SHP77 treated with DMSO at 0.1 percent for 48 hours (cell line): ENCODE data around the gene CC2D1A.
"Not testable (repeated sequence)": the region's sequence is repeated elsewhere in the genome, so short reads cannot be mapped to it uniquely, and the experiment has no call there.

Experiments used
- DNase-seq: peaks from one replicate; lab custom pipeline; 2025; lab: John Stamatoyannopoulos, UW

CC2D1A gene

GRCh38 chr19:13908674-13909073, 2.7 kb downstream of the CC2D1A start:
- no peak for DNase-seq

GRCh38 chr19:13909430-13909829, 3.4 kb downstream of the CC2D1A start:
- DNase-seq = no peak

GRCh38 chr19:13913352-13913751, 7.4 kb downstream of the CC2D1A start:
- no peak for DNase-seq

- DNase-seq = no peak
These were observed 8.8 kb downstream of the CC2D1A start for GRCh38 chr19:13914777-13915176.

- DNase-seq = no peak
These were observed 11.9 kb downstream of the CC2D1A start for GRCh38 chr19:13917888-13918406.

- no peak for DNase-seq
These were observed 12.9 kb downstream of the CC2D1A start for GRCh38 chr19:13918726-13919411.

DNA sequence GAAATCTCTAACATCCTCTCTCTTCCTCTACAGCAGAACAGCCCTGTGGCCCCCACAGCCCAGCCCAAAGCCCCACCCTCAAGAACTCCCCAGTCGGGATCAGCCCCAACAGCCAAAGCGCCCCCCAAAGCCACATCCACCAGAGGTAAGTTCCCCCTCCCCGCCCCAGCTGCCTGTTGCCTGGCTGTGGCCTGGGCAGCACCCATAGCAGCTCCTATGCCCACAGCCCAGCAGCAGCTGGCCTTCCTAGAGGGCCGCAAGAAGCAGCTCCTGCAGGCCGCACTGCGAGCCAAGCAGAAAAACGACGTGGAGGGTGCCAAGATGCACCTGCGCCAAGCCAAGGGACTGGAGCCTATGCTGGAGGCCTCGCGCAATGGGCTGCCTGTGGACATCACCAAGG, 14.5 kb downstream of the CC2D1A start:
- no peak for DNase-seq

- DNase-seq = peak; percentile 4
These were observed 15.1 kb downstream of the CC2D1A start for GRCh38 chr19:13920940-13921747.

DNA sequence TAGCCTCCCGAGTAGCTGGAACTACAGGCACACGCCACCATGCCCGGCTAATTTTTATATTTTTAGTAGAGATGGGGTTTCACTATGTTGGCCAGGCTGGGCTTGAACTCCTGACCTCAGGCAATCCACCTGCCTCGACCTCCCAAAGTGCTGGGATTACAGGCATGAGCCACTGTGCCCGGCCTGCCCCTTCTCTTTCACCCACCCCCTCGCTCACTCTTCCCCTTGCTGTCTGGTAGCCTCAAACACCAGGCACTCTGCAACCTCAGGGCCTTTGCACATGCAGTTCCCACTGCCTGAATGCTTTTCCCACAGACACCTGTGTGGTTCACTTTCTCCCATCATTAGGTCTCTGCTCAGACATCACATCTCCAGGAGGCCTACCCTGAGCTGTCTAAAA, 16.1 kb downstream of the CC2D1A start:
- not testable (repeated sequence) for DNase-seq

DNA sequence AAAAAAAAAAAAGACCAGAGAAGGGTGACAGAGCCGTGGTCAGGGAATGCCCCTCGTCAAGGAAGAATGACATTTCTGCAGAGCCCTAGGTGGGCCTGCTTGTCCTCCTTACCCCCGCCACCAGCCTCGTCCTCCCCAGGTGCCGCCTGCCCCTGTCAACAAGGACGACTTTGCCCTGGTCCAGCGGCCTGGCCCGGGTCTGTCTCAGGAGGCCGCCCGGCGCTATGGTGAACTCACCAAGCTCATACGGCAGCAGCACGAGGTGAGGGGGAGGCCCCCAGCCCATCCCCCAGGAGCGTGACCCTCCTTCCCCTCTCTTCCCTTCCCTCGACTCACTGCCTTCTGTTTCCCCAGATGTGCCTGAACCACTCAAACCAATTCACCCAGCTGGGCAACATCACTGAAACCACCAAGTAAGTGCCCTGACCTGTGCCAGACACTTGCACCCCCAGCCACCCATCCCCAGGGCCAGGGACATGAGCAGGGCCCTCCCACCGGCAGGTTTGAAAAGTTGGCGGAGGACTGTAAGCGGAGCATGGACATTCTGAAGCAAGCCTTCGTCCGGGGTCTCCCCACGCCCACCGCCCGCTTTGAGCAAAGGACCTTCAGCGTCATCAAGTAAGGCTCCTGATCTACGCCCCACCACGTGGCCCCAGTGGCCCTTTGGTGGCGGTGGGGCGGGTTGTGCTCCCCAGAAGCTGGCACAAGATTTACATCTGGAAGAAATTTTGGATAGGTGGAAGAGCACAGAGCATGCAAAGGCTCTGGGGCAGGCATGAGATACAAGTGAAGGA, 17.4 kb downstream of the CC2D1A start:
- DNase-seq = no peak

GRCh38 chr19:13926010-13926409, 20.0 kb downstream of the CC2D1A start:
- no peak for DNase-seq

- no peak for DNase-seq
These were observed 20.7 kb downstream of the CC2D1A start for GRCh38 chr19:13926715-13927114.

DNA sequence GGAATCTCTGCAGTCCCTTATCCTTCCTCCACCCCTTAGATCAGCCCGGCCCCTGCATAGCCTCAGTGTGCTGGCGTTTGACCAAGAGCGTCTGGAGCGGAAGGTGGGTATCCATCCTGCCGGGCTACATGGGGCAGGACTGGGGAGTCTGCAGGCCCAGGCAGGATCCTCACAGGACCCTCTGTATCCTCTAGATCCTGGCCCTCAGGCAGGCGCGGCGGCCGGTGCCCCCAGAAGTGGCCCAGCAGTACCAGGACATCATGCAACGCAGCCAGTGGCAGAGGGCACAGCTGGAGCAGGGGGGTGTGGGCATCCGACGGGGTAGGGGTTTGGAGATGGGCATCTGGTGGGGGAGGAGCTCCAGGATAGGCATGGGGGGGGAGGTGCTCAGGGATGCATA, 23.3 kb downstream of the CC2D1A start:
- DNase-seq = no peak

- no peak for DNase-seq
These were observed 24.0 kb downstream of the CC2D1A start for GRCh38 chr19:13929956-13930355.

DNA sequence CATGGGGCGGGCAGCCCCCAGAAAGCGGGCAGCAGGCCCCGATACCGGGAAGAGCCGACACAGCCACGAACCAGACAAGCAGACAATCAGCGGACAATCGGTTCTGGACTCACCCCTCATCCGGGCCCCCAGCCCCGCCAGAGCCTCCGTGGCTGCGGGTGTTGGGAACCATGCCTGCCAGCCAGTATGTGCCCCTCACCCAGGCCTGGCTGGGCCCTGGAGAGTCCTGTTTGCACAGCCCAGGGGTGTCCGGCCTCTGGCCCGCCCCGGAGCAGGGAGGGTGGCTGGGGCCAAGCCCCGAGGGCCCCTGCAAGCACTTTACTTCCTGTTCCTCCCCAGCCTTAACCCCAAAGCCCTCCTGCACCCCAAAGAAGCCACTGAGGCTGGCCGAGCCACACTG, 24.4 kb downstream of the CC2D1A start:
- no peak for DNase-seq

DNA sequence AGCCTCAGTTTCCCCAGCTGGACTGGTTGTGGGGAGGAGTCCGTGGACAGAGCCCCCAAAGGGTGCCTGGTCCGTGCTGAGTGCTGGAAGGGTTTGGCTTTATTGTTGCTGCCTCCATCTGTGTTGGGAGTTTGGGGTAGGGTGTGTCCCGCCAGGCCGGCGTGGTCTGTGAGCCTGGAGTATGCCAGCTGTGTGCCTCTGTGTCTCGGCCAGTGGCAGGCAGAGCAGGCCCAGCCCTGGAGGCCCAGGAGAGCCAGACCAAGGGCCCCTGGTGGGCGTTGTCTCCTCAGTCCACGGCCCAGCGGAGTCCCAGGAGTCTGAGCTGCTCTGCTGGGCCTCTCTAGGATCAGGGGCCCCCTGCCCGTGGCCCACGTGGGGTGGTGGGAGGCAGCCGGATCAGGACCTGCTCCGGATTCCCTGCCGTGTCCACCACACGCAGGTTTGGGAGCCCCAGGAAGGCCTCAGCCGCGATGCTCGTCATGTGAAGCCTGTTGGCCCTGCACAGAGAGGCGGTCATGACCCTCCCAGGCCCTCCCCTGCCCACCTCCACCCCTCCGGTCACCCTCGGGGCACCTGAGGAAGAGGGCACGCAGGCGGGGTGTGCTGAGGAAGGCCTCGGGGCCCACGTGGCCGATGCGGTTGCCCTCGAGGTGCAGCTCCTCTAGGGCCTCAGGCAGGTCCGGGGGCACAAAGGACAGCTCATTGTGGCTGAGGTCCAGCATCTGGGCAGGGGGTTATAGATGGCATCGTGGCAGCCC, 25.6 kb downstream of the CC2D1A start:
- DNase-seq = no peak

DNA sequence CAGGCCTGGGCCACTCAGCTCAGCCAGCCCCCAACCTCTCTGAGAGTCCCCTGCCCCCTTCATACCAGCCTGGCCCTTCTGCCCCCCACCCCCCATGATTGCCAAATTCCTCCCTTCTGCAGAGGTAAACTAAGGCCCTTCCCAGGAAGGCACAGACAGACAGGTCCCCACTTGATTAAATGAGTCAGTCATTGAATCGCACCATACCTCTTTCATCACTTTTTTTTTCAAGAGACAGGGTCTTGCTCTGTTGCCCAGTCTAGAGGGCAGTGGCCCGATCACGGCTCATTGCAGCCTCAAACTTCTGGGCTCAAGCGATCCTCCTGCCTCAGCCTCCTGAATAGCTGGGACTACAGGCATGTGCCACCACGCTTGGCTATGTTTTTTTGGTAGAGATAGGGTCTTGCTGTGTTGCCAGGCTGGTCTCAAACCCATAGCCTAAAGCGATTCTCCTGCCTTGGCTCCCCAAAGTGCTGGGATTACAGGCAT, 26.2 kb downstream of the CC2D1A start:
- DNase-seq = no peak

DNA sequence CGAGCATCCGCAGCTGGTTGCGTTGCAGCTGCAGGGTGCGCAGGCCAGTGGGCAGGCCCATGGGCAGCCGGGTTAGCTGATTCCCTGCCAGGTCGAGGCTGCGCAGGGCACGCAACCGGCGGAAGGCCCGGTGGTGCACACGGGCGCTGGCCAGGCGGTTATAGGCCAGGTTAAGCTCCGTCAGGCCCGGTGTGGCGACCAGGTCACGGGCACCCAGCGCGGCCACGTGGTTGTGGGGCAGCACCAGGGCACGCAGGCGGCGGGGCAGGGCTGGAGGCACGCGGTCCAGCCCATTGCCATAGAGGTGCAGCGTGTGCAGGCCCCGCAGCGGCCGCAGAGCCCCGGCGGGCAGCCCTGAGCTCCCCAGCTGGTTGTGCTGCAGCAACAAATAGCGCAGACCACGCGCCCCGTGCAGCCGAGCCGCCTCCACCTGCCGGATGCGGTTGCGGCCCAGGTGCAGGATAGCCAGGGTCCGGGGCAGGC, 27.0 kb downstream of the CC2D1A start:
- peak; percentile 17 for DNase-seq

DNA sequence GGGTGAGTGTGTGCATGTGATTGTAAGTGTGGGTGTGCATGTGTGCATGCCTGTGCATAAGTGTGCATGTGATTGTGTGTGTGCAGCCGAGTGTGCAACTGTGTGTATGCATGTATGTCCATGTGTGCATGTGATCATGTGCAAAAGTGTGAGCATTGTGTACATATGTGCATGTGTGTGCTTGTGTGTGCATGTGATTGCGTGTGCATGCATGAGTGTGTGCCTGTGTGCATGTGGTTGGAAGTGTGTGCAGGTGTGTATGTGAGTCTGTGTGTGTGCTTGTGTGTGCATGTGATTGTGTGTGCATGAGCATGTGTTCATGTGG, 28.7 kb downstream of the CC2D1A start:
- no peak for DNase-seq

DNA sequence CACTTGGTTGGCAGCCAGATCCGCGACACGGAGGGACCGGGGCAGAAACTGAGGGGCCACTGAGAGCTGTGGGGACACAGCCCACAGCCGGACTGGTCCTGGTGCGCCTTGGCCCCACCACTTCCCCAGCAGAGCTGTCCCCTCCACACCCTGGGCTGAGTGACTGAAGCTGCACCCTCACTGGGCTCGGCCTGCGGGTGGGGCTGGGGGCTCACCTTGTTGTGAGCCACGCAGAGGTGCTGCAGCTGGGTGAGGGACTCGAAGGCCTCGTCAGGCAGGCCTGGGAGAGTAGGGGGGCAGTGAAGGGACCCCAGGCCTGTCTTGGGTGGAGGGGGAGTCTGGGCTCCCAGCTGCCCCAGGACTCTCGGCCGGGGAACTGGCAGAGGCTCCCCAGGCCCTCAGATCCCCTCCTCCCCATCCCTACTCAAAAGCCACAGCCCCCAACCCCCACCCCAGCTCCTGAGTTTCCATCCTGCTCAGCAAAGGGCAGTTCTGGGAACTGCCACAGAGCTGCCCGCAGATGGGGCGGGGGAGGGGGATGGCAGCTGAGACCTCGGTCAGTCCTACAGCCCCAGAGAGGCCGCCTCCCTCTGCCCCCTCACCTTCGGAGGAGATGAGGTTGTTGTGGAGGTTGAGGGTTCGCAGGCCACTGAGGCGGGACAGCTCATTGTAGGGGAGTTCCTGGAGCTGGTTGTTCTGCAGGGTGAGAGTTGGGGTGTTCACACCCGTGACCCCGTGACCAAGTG, 29.9 kb downstream of the CC2D1A start:
- no peak for DNase-seq
